Epithelial cell of proximal tubule (primary cell): ENCODE results near the gene METAP1D. TPM values are rescaled to one million over a fixed set of nuclear protein-coding genes. Genes with fewer than 3 reads are reported as not detected.

Experiments used
- DNase-seq: peaks from one replicate; pipeline ENCODE4 v3.0.0-alpha.2; 2011; ENCODE audit warnings: low read depth
- H3K4me3 ChIP-seq: 2 replicates; pipeline ENCODE4 v1.5.1; 2011; ENCODE audit warnings: low read depth, mild to moderate bottlenecking, low read length
- CTCF ChIP-seq: conservative IDR thresholded peaks from 2 replicates; pipeline ENCODE4 v1.5.1; 2012; ENCODE audit warnings: low read depth, mild to moderate bottlenecking, low read length
- total RNA-seq: library from RNA; depleted of rRNA; stranded (reverse); fragments of >200 nt; gene quantifications from 2 replicates; pipeline ENCODE4 v1.2.3, GENCODE V29; 2015

METAP1D gene
- total RNA-seq, 1 donor from 2014 or later: 5.5 TPM

GRCh38 chr2:172087207-172087779 is 87.5 kb downstream of the METAP1D start:
- no peak for TF ChIP-seq CTCF
- no peak for DNase-seq
- no peak overlapping the region for H3K4me3 ChIP-seq

DNA sequence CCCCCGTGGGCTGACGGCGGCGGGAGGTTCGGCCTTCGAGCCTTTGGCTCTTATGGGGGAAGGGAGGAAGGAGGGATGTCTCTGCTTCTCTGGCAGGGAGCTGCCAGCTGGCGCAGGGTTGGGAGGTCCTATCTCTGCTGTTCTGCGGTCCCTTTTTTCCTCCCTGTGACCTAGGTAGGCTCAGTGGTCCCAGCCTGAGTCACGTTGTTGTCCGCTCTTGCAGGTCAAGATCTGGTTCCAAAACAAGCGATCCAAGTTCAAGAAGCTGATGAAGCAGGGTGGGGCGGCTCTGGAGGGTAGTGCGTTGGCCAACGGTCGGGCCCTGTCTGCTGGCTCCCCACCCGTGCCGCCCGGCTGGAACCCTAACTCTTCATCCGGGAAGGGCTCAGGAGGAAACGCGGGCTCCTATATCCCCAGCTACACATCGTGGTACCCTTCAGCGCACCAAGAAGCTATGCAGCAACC is 88.1 kb downstream of the METAP1D start:
- no peak for DNase-seq
- H3K4me3 ChIP-seq: no peak overlapping the region
- no peak for TF ChIP-seq CTCF

DNA sequence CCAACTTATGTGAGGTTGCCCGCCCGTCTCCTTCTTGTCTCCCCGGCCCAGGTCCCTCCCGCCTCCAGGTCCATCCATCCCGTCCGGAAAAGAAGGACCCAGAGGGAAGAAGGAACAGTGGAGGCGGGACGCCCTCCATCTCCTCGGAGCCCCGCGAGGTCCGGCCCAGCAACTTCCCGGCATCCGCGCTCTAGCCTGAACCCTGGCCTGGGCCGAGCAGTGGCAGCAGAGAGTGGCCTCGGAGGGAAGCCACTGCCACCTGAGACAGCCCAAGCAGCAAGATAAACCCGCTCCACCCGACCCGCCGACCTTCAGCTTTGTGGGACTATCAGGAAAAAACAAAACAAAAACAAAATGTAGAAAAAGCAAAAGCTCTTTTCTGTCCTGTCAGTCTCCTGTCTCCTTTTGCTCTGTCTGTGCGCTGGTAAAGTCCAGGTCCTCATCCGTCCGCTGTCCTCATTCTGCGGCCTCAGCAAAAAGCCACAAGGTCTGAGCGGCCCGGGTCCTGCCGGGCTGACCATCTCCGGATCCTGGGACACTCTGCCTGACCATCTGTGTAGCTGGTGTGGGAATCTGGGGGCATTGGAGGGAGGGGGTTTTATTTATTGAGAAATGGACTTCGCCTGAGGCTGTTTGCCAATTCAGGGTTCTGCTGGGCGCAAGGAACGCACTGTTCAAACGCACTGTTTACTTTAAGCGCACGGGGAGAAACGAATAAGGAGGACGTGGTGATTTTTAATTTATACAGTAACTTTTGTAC is 88.7 kb downstream of the METAP1D start:
- DNase-seq: no peak
- TF ChIP-seq CTCF: no peak
- H3K4me3 ChIP-seq: no peak overlapping the region

DNA sequence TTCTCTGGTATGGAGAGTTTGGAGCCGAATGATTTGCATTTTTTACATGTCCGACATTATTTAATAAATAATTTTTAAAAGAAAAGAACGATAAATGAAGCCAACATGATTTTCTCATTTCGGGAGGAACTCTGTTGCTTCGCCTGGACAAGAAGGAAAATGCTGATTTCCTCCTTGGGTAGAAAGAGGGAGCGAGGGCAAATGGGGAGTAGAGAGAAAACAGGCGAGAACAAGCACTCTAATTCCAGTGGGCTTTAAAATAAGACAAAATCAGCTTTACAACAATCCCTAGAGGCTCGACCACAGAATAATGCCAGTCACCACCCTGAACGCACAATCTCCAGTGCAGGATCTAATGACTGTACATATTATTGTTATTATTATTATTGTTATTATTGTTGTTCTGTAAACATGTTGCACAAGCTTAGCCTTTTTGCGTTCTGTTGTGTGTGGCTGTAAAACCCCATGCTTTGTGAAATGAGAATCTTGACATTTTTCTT is 89.3 kb downstream of the METAP1D start:
- H3K4me3 ChIP-seq: no peak overlapping the region
- TF ChIP-seq CTCF: no peak
- no peak for DNase-seq

DNA sequence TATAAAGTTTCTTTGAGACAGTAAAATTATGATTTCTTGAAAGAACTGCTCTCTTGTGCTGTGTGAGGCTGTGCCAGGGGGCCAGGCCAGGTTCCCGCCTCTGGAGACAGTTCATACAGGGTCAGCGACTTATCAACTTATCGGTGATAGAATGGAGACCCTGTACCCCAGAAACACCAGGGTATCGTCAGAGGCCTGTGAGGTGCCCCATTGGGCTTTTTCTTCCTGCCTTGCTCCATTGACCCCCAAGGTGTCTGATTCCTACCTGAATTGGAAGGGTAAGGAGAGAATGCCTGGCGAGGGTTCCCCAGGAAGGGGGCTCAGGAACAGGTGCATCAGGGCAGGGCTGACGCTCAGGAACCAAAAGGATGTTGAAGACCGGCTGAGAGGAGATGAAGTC is 89.9 kb downstream of the METAP1D start:
- H3K4me3 ChIP-seq: no peak overlapping the region
- no peak for DNase-seq
- TF ChIP-seq CTCF: no peak

DNA sequence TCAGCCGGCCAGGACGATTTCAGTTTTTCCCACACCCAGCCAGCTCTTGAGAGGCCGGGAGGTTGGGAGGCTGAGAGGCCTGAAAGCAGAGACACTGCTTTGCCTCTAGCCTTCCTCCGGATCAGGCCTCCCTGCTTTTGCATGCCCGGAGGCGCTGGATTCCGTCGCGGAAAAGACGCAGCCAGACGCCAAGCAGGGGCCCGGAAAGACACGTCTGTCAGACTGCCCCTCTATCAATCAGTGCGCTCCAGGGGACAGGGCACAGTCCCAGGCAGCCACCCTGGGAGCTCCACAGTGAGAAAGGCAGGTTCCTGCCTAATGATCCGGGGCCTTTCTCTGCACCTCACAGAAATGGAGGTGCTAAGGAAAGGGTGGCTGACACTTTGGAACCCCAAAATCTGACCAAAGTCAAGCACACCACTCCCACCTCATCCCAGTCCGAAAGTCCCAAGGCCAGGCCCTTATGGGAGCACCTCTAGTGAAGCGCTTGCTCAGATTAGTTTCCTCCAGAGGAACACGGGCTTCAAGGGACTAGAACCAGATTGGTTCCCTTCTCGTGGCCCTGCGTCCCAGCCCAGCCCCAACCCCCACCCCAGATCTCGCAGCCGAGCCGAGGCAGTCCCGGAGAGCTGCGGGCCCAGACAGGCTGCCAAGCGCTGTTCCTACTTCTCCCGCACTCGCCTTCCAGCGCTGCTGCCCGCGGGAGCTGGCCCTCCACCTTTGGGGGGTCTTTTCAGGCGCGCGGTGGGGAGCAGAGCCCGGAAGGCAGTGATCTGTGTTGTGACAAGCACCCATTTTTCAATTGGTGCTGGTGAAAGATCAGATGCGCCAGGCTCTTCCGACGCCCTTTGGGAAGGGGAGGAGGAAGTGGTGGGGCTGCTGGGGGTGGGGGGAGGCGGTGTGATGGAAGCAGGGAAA is 90.5 kb downstream of the METAP1D start:
- no peak for DNase-seq
- TF ChIP-seq CTCF: no peak
- H3K4me3 ChIP-seq: no peak overlapping the region
